ENCODE measurements around the gene IPO5.

DNA sequence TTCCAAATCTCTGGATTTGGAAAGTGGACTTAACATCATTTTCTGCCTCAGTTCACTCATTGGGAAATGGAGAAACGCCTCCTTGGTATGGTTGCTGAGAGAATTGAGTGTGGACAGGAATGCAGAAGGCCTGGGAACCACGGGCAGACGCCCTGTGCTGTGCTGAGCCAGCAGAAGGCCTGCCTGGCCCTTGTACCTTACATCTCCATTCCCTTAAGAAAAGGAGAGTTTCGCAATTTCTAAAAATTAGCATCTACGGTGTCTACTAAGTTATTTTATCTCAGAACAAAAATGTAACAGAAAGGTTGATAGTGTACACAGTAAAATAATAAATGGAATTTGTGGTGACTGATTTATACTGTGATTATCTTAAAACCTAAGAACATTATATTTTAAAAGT, 78.7 kb downstream of the IPO5 start:
- TF ChIP-seq, protein P1, sequence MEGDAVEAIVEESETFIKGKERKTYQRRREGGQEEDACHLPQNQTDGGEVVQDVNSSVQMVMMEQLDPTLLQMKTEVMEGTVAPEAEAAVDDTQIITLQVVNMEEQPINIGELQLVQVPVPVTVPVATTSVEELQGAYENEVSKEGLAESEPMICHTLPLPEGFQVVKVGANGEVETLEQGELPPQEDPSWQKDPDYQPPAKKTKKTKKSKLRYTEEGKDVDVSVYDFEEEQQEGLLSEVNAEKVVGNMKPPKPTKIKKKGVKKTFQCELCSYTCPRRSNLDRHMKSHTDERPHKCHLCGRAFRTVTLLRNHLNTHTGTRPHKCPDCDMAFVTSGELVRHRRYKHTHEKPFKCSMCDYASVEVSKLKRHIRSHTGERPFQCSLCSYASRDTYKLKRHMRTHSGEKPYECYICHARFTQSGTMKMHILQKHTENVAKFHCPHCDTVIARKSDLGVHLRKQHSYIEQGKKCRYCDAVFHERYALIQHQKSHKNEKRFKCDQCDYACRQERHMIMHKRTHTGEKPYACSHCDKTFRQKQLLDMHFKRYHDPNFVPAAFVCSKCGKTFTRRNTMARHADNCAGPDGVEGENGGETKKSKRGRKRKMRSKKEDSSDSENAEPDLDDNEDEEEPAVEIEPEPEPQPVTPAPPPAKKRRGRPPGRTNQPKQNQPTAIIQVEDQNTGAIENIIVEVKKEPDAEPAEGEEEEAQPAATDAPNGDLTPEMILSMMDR (IDR thresholded peaks at IDR 0.05 in 8 of 11, conservative IDR thresholded peaks at IDR 0.05 in 3 of 11) = no peak
- no peak for TF ChIP-seq POLR2A (IDR thresholded peaks at IDR 0.05)
- no peak for TF ChIP-seq POLR2AphosphoS5 (IDR thresholded peaks at IDR 0.05)
